Measurements from ENCODE around the gene ZNF30.

ZNF30 gene

GRCh38 chr19:34936184-34936583 is 9.5 kb downstream of the ZNF30 start (continued):
- TF ChIP-seq KLF10 (tag by site-specific recombination; IDR thresholded peaks at IDR 0.05) (no peak), ZNF157 (tag by site-specific recombination; IDR thresholded peaks at IDR 0.05) (no peak)

DNA sequence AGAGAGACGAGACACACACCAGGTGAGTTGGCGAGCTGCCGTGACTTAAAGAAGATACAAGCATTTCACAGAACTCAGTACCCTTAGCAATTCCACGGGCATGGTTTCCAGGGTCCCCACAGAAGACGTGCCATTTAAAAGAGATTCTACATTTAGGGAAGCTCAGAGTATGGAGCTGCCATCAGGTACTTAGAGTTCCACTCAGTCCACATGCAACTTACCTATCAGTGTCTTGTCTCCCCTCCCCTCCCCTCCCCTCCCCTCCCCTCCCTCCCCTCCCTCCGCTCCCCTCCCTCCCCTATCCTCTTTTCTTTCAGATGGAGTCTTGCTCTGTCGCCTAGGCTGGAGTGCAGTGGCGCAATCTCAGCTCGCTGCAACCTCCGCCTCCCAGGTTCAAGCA is 12.2 kb downstream of the ZNF30 start:
- ChIA-PET CTCF (interaction anchor here (1.3 kb wide), 1 partner anchor 9 kb away, joined by 3 read pairs; no protein-coding TSS in a partner anchor), POLR2A (interaction anchor here (0.7 kb wide), 1 partner anchor 651 kb away, joined by 3 read pairs; no protein-coding TSS in a partner anchor)
- H3K36me3 ChIP-seq (ENCODE audit: control insufficient read depth in 2 of 2, insufficient read depth in 1 of 2, low read length in 2 of 2): peaks cover 50 to 98% of the 10 kb centered on the region in 2 experiments
- no peak for TF ChIP-seq ZNF426 (tag by site-specific recombination; IDR thresholded peaks at IDR 0.05)
- no peak for TF ChIP-seq SP2 (tag by site-specific recombination; IDR thresholded peaks at IDR 0.05)
- no peak for TF ChIP-seq ZSCAN16 (tag by site-specific recombination; IDR thresholded peaks at IDR 0.05)
- TF ChIP-seq GLI2 (tag by site-specific recombination; IDR thresholded peaks at IDR 0.05; ENCODE audit: borderline replicate concordance, low read depth): no peak
- peaks cover 19% of the 10 kb centered on the region for H3K9me3 ChIP-seq (ENCODE audit: control insufficient read depth, insufficient read depth, low read depth, low read length)
- H3K27ac ChIP-seq (ENCODE audit: extremely low read depth, low read depth, low read length): no peak overlapping the region
- no peak overlapping the region for H3K4me3 ChIP-seq (ENCODE audit: low read depth, low read length)
- no peaks in the 10 kb centered on the region for H3K4me1 ChIP-seq (ENCODE audit: control insufficient read depth, insufficient read depth, low read length)

- ChIA-PET POLR2A (interaction anchor here (1.7 kb wide), 1 partner anchor 17 kb away, joined by 5 read pairs; the partner anchor contains the start of gene ZNF30), CTCF (no interaction called here)
- H3K4me1 ChIP-seq (ENCODE audit: control insufficient read depth, insufficient read depth, low read length): no peaks in the 10 kb centered on the region
- H3K4me3 ChIP-seq (ENCODE audit: low read depth, low read length): no peak overlapping the region
- no peak overlapping the region for H3K27ac ChIP-seq (ENCODE audit: extremely low read depth, low read depth, low read length)
- H3K9me3 ChIP-seq (ENCODE audit: control insufficient read depth, insufficient read depth, low read depth, low read length): peaks cover 50% of the 10 kb centered on the region
- H3K36me3 ChIP-seq (ENCODE audit: control insufficient read depth in 2 of 2, insufficient read depth in 1 of 2, low read length in 2 of 2): peaks cover 29 to 52% of the 10 kb centered on the region in 2 experiments
- TF ChIP-seq ZFP41 (tag by site-specific recombination; IDR thresholded peaks at IDR 0.05; ENCODE audit: borderline replicate concordance) (no peak), ZNF274 (IDR thresholded peaks at IDR 0.05; ENCODE audit: low read length) (peak; percentile 74), ZNF274 (tag by site-specific recombination; IDR thresholded peaks at IDR 0.05; ENCODE audit: borderline replicate concordance) (peak; percentile 91), ZNF239 (tag by site-specific recombination; IDR thresholded peaks at IDR 0.05) (no peak), PRDM6 (tag by site-specific recombination; IDR thresholded peaks at IDR 0.05) (no peak), SETDB1 (IDR thresholded peaks at IDR 0.05; ENCODE audit: insufficient read length, low read length) (peak; percentile 90), ZNF404 (tag by site-specific recombination; IDR thresholded peaks at IDR 0.05) (no peak), RBAK (tag by site-specific recombination; IDR thresholded peaks at IDR 0.05) (no peak), ZNF174 (tag by site-specific recombination; IDR thresholded peaks at IDR 0.05) (no peak), REST (tag by site-specific recombination; IDR thresholded peaks at IDR 0.05) (no peak), ZNF221 (tag by site-specific recombination; IDR thresholded peaks at IDR 0.05; ENCODE audit: borderline replicate concordance) (no peak), ZNF24 (tag by site-specific recombination; IDR thresholded peaks at IDR 0.05) (no peak), ZNF394 (tag by site-specific recombination; IDR thresholded peaks at IDR 0.05; ENCODE audit: borderline replicate concordance) (no peak), ZNF426 (tag by site-specific recombination; IDR thresholded peaks at IDR 0.05) (no peak), ZNF423 (tag by site-specific recombination; IDR thresholded peaks at IDR 0.05) (no peak), GLIS1 (tag by site-specific recombination; IDR thresholded peaks at IDR 0.05) (no peak), ZBTB1 (tag by site-specific recombination; IDR thresholded peaks at IDR 0.05) (no peak), TRIM28 (IDR thresholded peaks at IDR 0.05; ENCODE audit: borderline replicate concordance, low read length) (peak; percentile 64; the same call in 1 of the 2 replicates), GLI2 (tag by site-specific recombination; IDR thresholded peaks at IDR 0.05; ENCODE audit: borderline replicate concordance, low read depth) (no peak)
- TF ChIP-seq, protein P1, sequence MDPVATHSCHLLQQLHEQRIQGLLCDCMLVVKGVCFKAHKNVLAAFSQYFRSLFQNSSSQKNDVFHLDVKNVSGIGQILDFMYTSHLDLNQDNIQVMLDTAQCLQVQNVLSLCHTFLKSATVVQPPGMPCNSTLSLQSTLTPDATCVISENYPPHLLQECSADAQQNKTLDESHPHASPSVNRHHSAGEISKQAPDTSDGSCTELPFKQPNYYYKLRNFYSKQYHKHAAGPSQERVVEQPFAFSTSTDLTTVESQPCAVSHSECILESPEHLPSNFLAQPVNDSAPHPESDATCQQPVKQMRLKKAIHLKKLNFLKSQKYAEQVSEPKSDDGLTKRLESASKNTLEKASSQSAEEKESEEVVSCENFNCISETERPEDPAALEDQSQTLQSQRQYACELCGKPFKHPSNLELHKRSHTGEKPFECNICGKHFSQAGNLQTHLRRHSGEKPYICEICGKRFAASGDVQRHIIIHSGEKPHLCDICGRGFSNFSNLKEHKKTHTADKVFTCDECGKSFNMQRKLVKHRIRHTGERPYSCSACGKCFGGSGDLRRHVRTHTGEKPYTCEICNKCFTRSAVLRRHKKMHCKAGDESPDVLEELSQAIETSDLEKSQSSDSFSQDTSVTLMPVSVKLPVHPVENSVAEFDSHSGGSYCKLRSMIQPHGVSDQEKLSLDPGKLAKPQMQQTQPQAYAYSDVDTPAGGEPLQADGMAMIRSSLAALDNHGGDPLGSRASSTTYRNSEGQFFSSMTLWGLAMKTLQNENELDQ (tag by site-specific recombination; IDR thresholded peaks at IDR 0.05; ENCODE audit: low read depth): no peak
These were observed 17.3 kb downstream of the ZNF30 start for GRCh38 chr19:34943861-34944573.
